SU-DHL-6 (cell line): ENCODE results near the gene WDR47.

Experiments used
- H2AFZ ChIP-seq: fragments of 200-600 bp; sonication (generic); 2 replicates; pipeline ENCODE4 v1.6.1; 2014; ENCODE audit warnings: low read depth, mild to moderate bottlenecking, moderate library complexity, mixed read lengths, antibody characterized with exemption, low read length; ENCODE audit not compliant: severe bottlenecking
- H3F3A ChIP-seq: fragments of 200-600 bp; shearing (Covaris generic); 2 replicates; pipeline ENCODE4 v1.6.0; 2016; ENCODE audit warnings: antibody characterized with exemption, mild to moderate bottlenecking; ENCODE audit not compliant: insufficient read depth
- H3K27ac ChIP-seq: fragments of 200-600 bp; sonication (generic); 2 replicates; pipeline ENCODE4 v1.5.1; 2016; ENCODE audit warnings: low read depth, mild to moderate bottlenecking, low read length, moderate library complexity, mixed read lengths
- H3K27me3 ChIP-seq: fragments of 200-600 bp; sonication (generic), shearing (Covaris generic); 2 replicates; pipeline ENCODE4 v1.6.0; 2014; ENCODE audit warnings: mild to moderate bottlenecking, low read length
- H3K36me3 ChIP-seq: fragments of 200-600 bp; sonication (generic); 2 replicates; pipeline ENCODE4 v1.6.1; 2014; ENCODE audit warnings: mild to moderate bottlenecking, low read length, mixed read lengths
- H3K4me2 ChIP-seq: fragments of 300-600, 200-600 bp; shearing (Covaris generic), sonication (generic); 2 replicates; pipeline ENCODE4 v1.6.0; 2014; ENCODE audit warnings: low read length, low read depth, mild to moderate bottlenecking; ENCODE audit not compliant: poor library complexity, severe bottlenecking
- H3K4me3 ChIP-seq: fragments of 200-600 bp; sonication (generic); 2 replicates; pipeline ENCODE4 v1.5.1; 2014; ENCODE audit warnings: antibody characterized with exemption, low read length, mild to moderate bottlenecking, mixed read lengths; ENCODE audit not compliant: insufficient read depth, poor library complexity, severe bottlenecking
- H3K79me2 ChIP-seq: fragments of 200-600 bp; sonication (generic); 2 replicates; pipeline ENCODE4 v1.6.1; 2014; ENCODE audit warnings: mild to moderate bottlenecking, low read length, moderate library complexity; ENCODE audit not compliant: insufficient read depth
- H3K9ac ChIP-seq: fragments of 200-600 bp; sonication (generic); 2 replicates; pipeline ENCODE4 v1.7.0; 2014; ENCODE audit warnings: mild to moderate bottlenecking, low read length
- H3K9me2 ChIP-seq: fragments of 200-600 bp; sonication (generic); replicated peaks from 2 replicates; pipeline ENCODE4 v1.6.1; 2014; ENCODE audit warnings: low read length; ENCODE audit not compliant: insufficient read depth
- H3K9me3 ChIP-seq: fragments of 200-600 bp; sonication (generic); 2 replicates; pipeline ENCODE4 v1.6.1; 2014; ENCODE audit warnings: low read length, mixed read lengths; ENCODE audit not compliant: insufficient read depth
- H4K20me1 ChIP-seq: fragments of 200-600 bp; sonication (generic); 2 replicates; pipeline ENCODE4 v1.6.1; 2014; ENCODE audit warnings: low read depth, mild to moderate bottlenecking, antibody characterized with exemption, low read length, moderate library complexity, mixed read lengths
- EZH2phosphoT487 ChIP-seq: fragments of 200-600 bp; sonication (generic), shearing (Covaris generic); conservative IDR thresholded peaks from 2 replicates; pipeline ENCODE4 v1.6.1; 2018; ENCODE audit warnings: mild to moderate bottlenecking, antibody characterized with exemption, low read length, moderate library complexity, mixed read lengths
- TF ChIP-seq, protein P1 (sequence below): fragments of 200-600 bp; sonication (generic); IDR thresholded peaks from one replicate; pipeline ENCODE4 v1.5.1; 2017; ENCODE audit warnings: antibody characterized with exemption, mild to moderate bottlenecking, low read length, moderate library complexity; ENCODE audit not compliant: insufficient read depth, poor library complexity, severe bottlenecking

The WDR47 gene

DNA sequence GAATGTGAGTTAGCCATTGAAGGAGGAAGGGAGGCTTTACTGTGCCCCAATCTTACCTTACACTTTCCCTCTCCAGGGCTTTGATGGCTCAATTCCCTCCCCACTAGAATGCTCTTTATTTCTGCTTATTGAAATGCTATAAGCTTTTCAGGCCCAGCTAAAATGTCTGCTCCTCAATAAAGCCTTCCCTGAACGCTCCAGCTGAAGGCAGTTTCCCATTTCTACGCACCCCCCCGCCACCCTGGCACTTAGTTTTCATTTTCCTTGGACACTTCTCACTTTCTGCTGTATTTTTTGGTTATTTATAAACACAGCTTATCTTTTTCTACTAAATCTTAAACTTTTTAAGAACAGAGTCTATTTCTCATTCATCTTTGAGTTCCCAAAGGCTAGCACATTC is 41.6 kb upstream of the WDR47 start:
- Histone ChIP-seq H3K9ac (no peak overlapping the region), H4K20me1 (no peaks in the 10 kb centered on the region), H3K9me2 (no peaks in the 10 kb centered on the region), H3F3A (no peaks in the 10 kb centered on the region), H3K27ac (no peak overlapping the region), H3K36me3 (no peaks in the 10 kb centered on the region), H3K9me3 (no peaks in the 10 kb centered on the region), H3K4me2 (no peak overlapping the region), H2AFZ (no peak overlapping the region), H3K4me3 (no peak overlapping the region), H3K27me3 (no peaks in the 10 kb centered on the region), H3K79me2 (no peaks in the 10 kb centered on the region)
- TF ChIP-seq, protein P1, sequence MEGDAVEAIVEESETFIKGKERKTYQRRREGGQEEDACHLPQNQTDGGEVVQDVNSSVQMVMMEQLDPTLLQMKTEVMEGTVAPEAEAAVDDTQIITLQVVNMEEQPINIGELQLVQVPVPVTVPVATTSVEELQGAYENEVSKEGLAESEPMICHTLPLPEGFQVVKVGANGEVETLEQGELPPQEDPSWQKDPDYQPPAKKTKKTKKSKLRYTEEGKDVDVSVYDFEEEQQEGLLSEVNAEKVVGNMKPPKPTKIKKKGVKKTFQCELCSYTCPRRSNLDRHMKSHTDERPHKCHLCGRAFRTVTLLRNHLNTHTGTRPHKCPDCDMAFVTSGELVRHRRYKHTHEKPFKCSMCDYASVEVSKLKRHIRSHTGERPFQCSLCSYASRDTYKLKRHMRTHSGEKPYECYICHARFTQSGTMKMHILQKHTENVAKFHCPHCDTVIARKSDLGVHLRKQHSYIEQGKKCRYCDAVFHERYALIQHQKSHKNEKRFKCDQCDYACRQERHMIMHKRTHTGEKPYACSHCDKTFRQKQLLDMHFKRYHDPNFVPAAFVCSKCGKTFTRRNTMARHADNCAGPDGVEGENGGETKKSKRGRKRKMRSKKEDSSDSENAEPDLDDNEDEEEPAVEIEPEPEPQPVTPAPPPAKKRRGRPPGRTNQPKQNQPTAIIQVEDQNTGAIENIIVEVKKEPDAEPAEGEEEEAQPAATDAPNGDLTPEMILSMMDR = no peak
- TF ChIP-seq EZH2phosphoT487 = no peak

DNA sequence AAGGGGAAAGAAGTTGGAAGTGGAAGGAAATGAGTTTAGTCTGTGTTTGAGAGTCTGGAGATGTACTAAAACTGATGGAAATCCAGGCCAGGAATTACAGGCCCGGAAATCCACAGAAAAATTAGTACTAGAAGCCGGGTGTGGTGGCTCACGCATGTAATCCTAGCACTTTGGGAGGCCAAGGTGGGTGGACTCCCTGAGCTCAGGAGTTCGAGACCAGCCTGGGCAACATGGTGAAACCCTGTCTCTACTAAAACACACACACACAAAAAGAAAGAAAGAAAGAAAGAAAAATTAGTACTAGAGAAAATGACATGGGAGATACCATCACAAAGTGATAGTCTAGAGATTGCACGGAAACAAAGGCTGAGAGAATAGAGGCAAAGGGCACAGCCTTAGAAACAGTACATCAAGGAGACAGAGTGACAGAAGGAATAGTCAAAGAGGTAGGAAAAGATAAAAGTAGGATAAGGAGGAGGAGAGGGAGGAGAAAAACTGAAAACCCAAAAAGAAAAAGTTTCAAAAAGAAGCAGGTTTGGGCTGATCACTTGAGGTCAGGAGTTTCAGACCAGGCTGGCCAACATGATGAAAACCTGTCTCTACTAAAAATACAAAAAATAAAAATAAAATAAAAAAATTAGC is 38.7 kb upstream of the WDR47 start:
- H2AFZ ChIP-seq = no peak overlapping the region
- no peak overlapping the region for H3K4me3 ChIP-seq
- H3K36me3 ChIP-seq = no peaks in the 10 kb centered on the region
- H3K79me2 ChIP-seq = peaks cover 2% of the 10 kb centered on the region; the same call in 1 of the 2 replicates
- no peaks in the 10 kb centered on the region for H3K9me2 ChIP-seq
- H3F3A ChIP-seq = peaks cover 8% of the 10 kb centered on the region; the same call in 1 of the 2 replicates
- no peak overlapping the region for H3K4me2 ChIP-seq
- H3K27me3 ChIP-seq = no peaks in the 10 kb centered on the region
- H3K9me3 ChIP-seq = no peaks in the 10 kb centered on the region
- TF ChIP-seq, protein P1 = no peak
- TF ChIP-seq EZH2phosphoT487 = no peak
- no peak overlapping the region for H3K27ac ChIP-seq
- H4K20me1 ChIP-seq = no peaks in the 10 kb centered on the region
- no peak overlapping the region for H3K9ac ChIP-seq

DNA sequence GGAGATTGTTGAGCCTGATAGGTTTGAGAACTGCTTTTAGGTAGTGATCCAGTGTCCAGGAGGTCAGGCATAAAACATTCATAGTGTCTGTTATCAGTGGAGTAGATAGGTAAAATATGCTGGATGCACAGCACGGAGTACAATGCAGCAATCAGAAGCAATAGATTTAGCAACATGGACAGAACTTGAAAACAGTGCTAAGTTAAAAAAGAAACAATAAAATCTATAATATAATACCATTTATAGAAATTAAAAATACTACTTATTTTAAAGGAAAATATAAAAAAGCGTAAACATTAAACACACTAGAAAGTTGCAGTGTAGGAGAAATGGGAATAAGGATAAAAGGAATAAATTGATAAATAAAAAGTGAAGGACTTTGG is 37.3 kb upstream of the WDR47 start:
- Histone ChIP-seq H3K4me3 (no peak overlapping the region), H3K27ac (no peak overlapping the region), H2AFZ (no peak overlapping the region), H3K79me2 (peaks cover 14% of the 10 kb centered on the region; the same call in 1 of the 2 replicates), H4K20me1 (no peaks in the 10 kb centered on the region), H3K4me2 (no peak overlapping the region), H3K9me2 (no peaks in the 10 kb centered on the region), H3K9ac (no peak overlapping the region), H3F3A (peaks cover 8% of the 10 kb centered on the region; the same call in 1 of the 2 replicates), H3K9me3 (no peaks in the 10 kb centered on the region), H3K27me3 (no peaks in the 10 kb centered on the region), H3K36me3 (no peaks in the 10 kb centered on the region)
- no peak for TF ChIP-seq EZH2phosphoT487
- TF ChIP-seq, protein P1 = no peak
